ENCODE data around the gene CSNK1G2.

- TF ChIP-seq EZH2 (optimal IDR thresholded peaks at IDR 0.05; ENCODE audit: low read depth, low read length) (no peak), EZH2phosphoT487 (IDR thresholded peaks at IDR 0.05; ENCODE audit: low read length) (no peak)
These were observed 44.5 kb upstream of the CSNK1G2 start for GRCh38 chr19:1896508-1896907.

All from MM.1S (cell line).